Peyer's patch (tissue), 4 donors: Measurements from ENCODE around the gene NTNG2.

ENCODE experiments used
- CTCF ChIP-seq, 6 experiments: fragments of 450-650 bp in 4 of 6; fragments of 200-600 bp in 2 of 6; sonication (generic) in 1 of 6; IDR thresholded peaks; one replicate each; pipeline ENCODE4 v1.5.1; 2017 to 2019; ENCODE audit warnings: antibody characterized with exemption in 6 of 6, mild to moderate bottlenecking in 3 of 6, moderate library complexity in 1 of 6
- POLR2A ChIP-seq, 2 donors: fragments of 450-650 bp; IDR thresholded peaks; one replicate each; pipeline ENCODE4 v1.5.1; 2017; ENCODE audit warnings: antibody characterized with exemption in 2 of 2, mild to moderate bottlenecking in 2 of 2, moderate library complexity in 2 of 2

GRCh38 chr9:132239999-132240840 lies 78.4 kb downstream of the NTNG2 start:
- TF ChIP-seq CTCF (IDR thresholded peaks at IDR 0.05) (no peak), POLR2A (IDR thresholded peaks at IDR 0.05) (no peak)
